GM12878 (cell line): ENCODE measurements around the gene CAMTA1. TPM values are rescaled to one million over a fixed set of nuclear protein-coding genes. Genes with fewer than 3 reads are reported as not detected.

Source experiments
- ATAC-seq: fragments of 200-7000 bp; cut with Tn5 transposase; 3 replicates; pipeline ENCODE4 v1.9.1; 2020; ENCODE audit warnings: mild to moderate bottlenecking, moderate library complexity
- BruUV-seq: library from RNA; stranded (reverse); fragments of 400-500 nt; replicated peaks from 2 replicates; lab custom pipeline; 2021; lab: Mats Ljungman, UMichigan
- CTCF ChIA-PET: fragments of 300-600 bp; sonication (Branson Sonifier 250); formaldehyde crosslinking; extraction: SDS; loops from one replicate; lab custom pipeline; 2021; ENCODE audit warnings: inconsistent platforms; lab: Yijun Ruan, JAX
- POLR2A ChIA-PET: fragments of 350-600 bp; formaldehyde crosslinking; extraction: SDS; loops from one replicate; lab custom pipeline; 2021; ENCODE audit warnings: inconsistent platforms; lab: Charles Lee
- RAD21 ChIA-PET: fragments of 300-600 bp; sonication (Branson Sonifier 250); formaldehyde crosslinking; loops from one replicate; lab custom pipeline; 2023; ENCODE audit warnings: antibody characterized with exemption; ENCODE audit not compliant: unreplicated experiment; lab: Charles Lee
- SMC1A ChIA-PET: fragments of 300-600 bp; sonication (Branson Sonifier 250); formaldehyde crosslinking; loops from one replicate; lab custom pipeline; 2023; ENCODE audit not compliant: unreplicated experiment, uncharacterized antibody; lab: Charles Lee
- DNase-seq: peaks from one replicate; pipeline ENCODE4 v3.0.0-alpha.2; 2011; ENCODE audit warnings: low read depth, low spot score
- FAIRE-seq: peaks from 3 replicates; lab custom pipeline; 2011; peaks lifted over from hg19 to GRCh38; lab: Jason Lieb, UNC
- H2AFZ ChIP-seq: 2 replicates; pipeline ENCODE4 v1.6.0; 2011; ENCODE audit warnings: low read depth, low read length, control low read depth; ENCODE audit not compliant: control insufficient read depth
- H3K27ac ChIP-seq: 2 replicates; pipeline ENCODE4 v1.5.1; 2011; ENCODE audit warnings: control low read depth; ENCODE audit not compliant: control insufficient read depth, insufficient read depth
- H3K27me3 ChIP-seq, 2 experiments: replicated peaks in 1 of 2; 2 replicates each; pipeline versions ENCODE4 v1.6.0 to v1.6.1; 2011; ENCODE audit warnings: low read length in 1 of 2; ENCODE audit not compliant: control insufficient read depth in 2 of 2, insufficient read depth in 2 of 2
- H3K36me3 ChIP-seq, 2 experiments: 2 replicates each; pipeline ENCODE4 v1.5.1; 2011; ENCODE audit warnings: low read length in 1 of 2; ENCODE audit not compliant: control insufficient read depth in 2 of 2, insufficient read depth in 2 of 2
- H3K4me1 ChIP-seq: 2 replicates; pipeline ENCODE4 v1.6.1; 2011; ENCODE audit warnings: mild to moderate bottlenecking, low read length, moderate library complexity, mixed read lengths; ENCODE audit not compliant: control insufficient read depth, insufficient read depth
- H3K4me2 ChIP-seq: 2 replicates; pipeline ENCODE4 v1.6.0; 2011; ENCODE audit warnings: control low read depth; ENCODE audit not compliant: control insufficient read depth, insufficient read depth
- H3K4me3 ChIP-seq: fragments of 200-600 bp; sonication (generic); 2 replicates; pipeline ENCODE4 v1.5.1; 2016
- H3K79me2 ChIP-seq: 2 replicates; pipeline ENCODE4 v1.6.0; 2011; ENCODE audit warnings: low read length; ENCODE audit not compliant: control insufficient read depth, insufficient read depth
- H3K9ac ChIP-seq: 2 replicates; pipeline ENCODE4 v1.8.0; 2011; ENCODE audit warnings: low read length, control low read depth, mixed read lengths; ENCODE audit not compliant: control insufficient read depth, insufficient read depth
- H3K9me3 ChIP-seq: replicated peaks from 3 replicates; pipeline ENCODE4 v1.5.1; 2011; ENCODE audit warnings: mild to moderate bottlenecking, low read length; ENCODE audit not compliant: control insufficient read depth, insufficient read depth
- H4K20me1 ChIP-seq: 2 replicates; pipeline ENCODE4 v1.6.0; 2011; ENCODE audit not compliant: control insufficient read depth, insufficient read depth
- CHD2 ChIP-seq: IDR thresholded peaks from 2 replicates; pipeline ENCODE4 v1.6.1; 2011; ENCODE audit warnings: low read depth, low read length, improper control_type of control experiment, borderline replicate concordance
- CREM ChIP-seq: IDR thresholded peaks from 2 replicates; pipeline ENCODE4 v1.6.1; 2014; ENCODE audit warnings: antibody characterized with exemption, low read depth
- E2F4 ChIP-seq: IDR thresholded peaks from 2 replicates; pipeline ENCODE4 v1.6.1; 2012; ENCODE audit warnings: low read depth, low read length, improper control_type of control experiment
- EP300 ChIP-seq, 2 experiments: fragments of 150-350 bp in 1 of 2; IDR thresholded peaks; 2 replicates each; pipeline ENCODE4 v1.6.1; 2011 to 2012; ENCODE audit warnings: low read depth in 2 of 2, low read length in 2 of 2, borderline replicate concordance in 1 of 2, improper control_type of control experiment in 1 of 2, inconsistent platforms in 1 of 2; ENCODE audit not compliant: control insufficient read depth in 1 of 2
- EZH2 ChIP-seq: IDR thresholded peaks from 2 replicates; pipeline ENCODE4 v1.6.1; 2012; ENCODE audit warnings: low read depth, mild to moderate bottlenecking, control low read depth, inconsistent platforms, low read length, borderline replicate concordance; ENCODE audit not compliant: control insufficient read depth
- FOS ChIP-seq: IDR thresholded peaks from 3 replicates; pipeline ENCODE4 v1.6.1; 2011; ENCODE audit warnings: borderline replicate concordance; ENCODE audit not compliant: insufficient read length; ENCODE audit errors: extremely low read depth
- KAT2A ChIP-seq: conservative IDR thresholded peaks from 2 replicates; pipeline ENCODE4 v1.6.1; 2011; ENCODE audit warnings: low read depth, low read length; ENCODE audit not compliant: control insufficient read depth
- LARP7 ChIP-seq: fragments of 450-650 bp; IDR thresholded peaks from 2 replicates; pipeline ENCODE4 v1.6.1; 2017; ENCODE audit warnings: mild to moderate bottlenecking
- NBN ChIP-seq: fragments of 450-650 bp; IDR thresholded peaks from 2 replicates; pipeline ENCODE4 v1.6.1; 2016
- NR2C1 ChIP-seq: fragments of 450-650 bp; IDR thresholded peaks from 2 replicates; pipeline ENCODE4 v1.6.1; 2017; ENCODE audit warnings: antibody characterized with exemption, mild to moderate bottlenecking, moderate library complexity
- PAX5 ChIP-seq: IDR thresholded peaks from 2 replicates; pipeline ENCODE4 v1.6.1; 2011; ENCODE audit warnings: low read depth, low read length, borderline replicate concordance
- RUNX3 ChIP-seq: IDR thresholded peaks from 2 replicates; pipeline ENCODE4 v1.6.1; 2012; ENCODE audit warnings: low read length, inconsistent platforms
- SMARCA5 ChIP-seq: fragments of 450-650 bp; IDR thresholded peaks from 2 replicates; pipeline ENCODE4 v1.6.1; 2017; ENCODE audit warnings: mild to moderate bottlenecking
- YBX1 ChIP-seq: fragments of 450-650 bp; IDR thresholded peaks from 2 replicates; pipeline ENCODE4 v1.6.1; 2016; ENCODE audit warnings: antibody characterized with exemption
- ZBED1 ChIP-seq: IDR thresholded peaks from 2 replicates; pipeline ENCODE4 v1.6.1; 2016; ENCODE audit warnings: borderline replicate concordance
- ZZZ3 ChIP-seq: IDR thresholded peaks from 2 replicates; pipeline ENCODE4 v1.6.1; 2011; ENCODE audit warnings: low read depth; ENCODE audit not compliant: control insufficient read depth, insufficient read length
- WGBS: methylation state at CpG from one replicate; pipeline ENCODE4 v1.1.6; 2016; ENCODE audit warnings: low lambda C conversion rate; ENCODE audit not compliant: insufficient replicate concordance, insufficient coverage; ENCODE audit errors: missing lambda C conversion rate; 5-methylcytosine and 5-hydroxymethylcytosine counted together
- in situ Hi-C: fragments of 300-500 bp; cut with MboI; formaldehyde crosslinking; loops from 9 replicates; pipeline ENCODE4 v1.14.3; 2018; ENCODE audit warnings: mixed read lengths
- intact Hi-C: fragments of 100-400 bp; cut with micrococcal nuclease; formaldehyde crosslinking; loops from one replicate; pipeline ENCODE4 v1.14.2; 2022; ENCODE audit not compliant: unreplicated experiment
- polyA plus RNA-seq, 11 experiments: library from polyadenylated mRNA; depleted of rRNA in 4 of 11; unstranded in 6 of 11; stranded (reverse) in 5 of 11; fragments of >200 nt; fragmentation: Nextera tagmentation in 4 of 11; fragmentation: Illumina TruSeq in 1 of 11; extraction: Ambion mirVana in 4 of 11; extraction: Trizol in 1 of 11; gene quantifications; 1 replicate in 1 of 11; 2 replicates in 10 of 11; pipeline versions ENCODE4 v1.2.1 to v1.2.3, GENCODE V29; 2011 to 2016; ENCODE audit warnings: inconsistent platforms in 2 of 11, missing spikeins in 2 of 11, low read depth in 1 of 11
- total RNA-seq, 4 experiments: library from RNA; depleted of rRNA in 3 of 4; stranded (reverse); fragments of >200 nt in 3 of 4; fragmentation: Illumina TruSeq in 1 of 4; extraction: Trizol in 1 of 4; gene quantifications; 2 replicates each; pipeline versions ENCODE4 v1.2.1 to v1.2.3, GENCODE V29; 2013 to 2021

The CAMTA1 gene
- total and polyA plus RNA-seq, 10 of the 15 experiments (the other 5 are each of a cell fraction or from before 2014, with no cell fraction given) = 37.7 to 148 (median 76.4) TPM

DNA sequence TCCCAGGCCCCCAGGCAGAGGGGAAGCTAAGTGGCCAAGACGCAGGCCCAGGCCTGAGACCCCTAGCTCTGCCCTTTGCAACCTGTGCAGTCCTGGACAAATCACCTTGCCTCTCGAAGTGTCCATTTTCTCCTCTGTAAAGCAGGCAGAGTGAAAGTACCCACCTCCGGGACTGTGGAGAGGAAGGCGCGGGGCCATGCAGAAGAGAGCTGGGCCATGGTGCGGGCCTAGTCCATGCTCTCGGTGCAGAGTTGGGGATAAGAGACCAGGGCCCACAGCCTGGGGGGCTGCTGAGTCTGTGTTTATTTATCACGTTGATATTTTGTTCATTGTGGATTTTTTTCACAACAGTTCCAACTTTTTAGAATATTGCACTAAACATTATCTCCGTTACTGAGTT is 825.7 kb downstream of the CAMTA1 start:
- no peak for ATAC-seq
- no peak for TF ChIP-seq CREM
- no peak for TF ChIP-seq ZZZ3
- no peak for TF ChIP-seq KAT2A
- no peak for TF ChIP-seq YBX1
- no peak for TF ChIP-seq CHD2
- intact Hi-C loops = no loop called here
- Histone ChIP-seq H3K27ac (no peak overlapping the region), H3K4me1 (no peaks in the 10 kb centered on the region), H3K79me2 (no peaks in the 10 kb centered on the region), H3K4me3 (no peak overlapping the region), H4K20me1 (no peaks in the 10 kb centered on the region), H3K9me3 (no peaks in the 10 kb centered on the region), H3K36me3 (no peaks in the 10 kb centered on the region), H3K4me2 (no peak overlapping the region), H3K9ac (no peak overlapping the region), H2AFZ (no peak overlapping the region), H3K27me3 (no peaks in the 10 kb centered on the region)
- CTCF ChIA-PET = no interaction called here
- BruUV-seq = no TSS peak
- no peak for FAIRE-seq
- POLR2A ChIA-PET = no interaction called here
- RAD21 ChIA-PET = no interaction called here
- in situ Hi-C loops = no loop called here
- SMC1A ChIA-PET = interaction anchor here (0.6 kb wide), 1 partner anchor 384 kb away, joined by 3 read pairs; no protein-coding TSS in a partner anchor
- 34% methylated on average over 9 of the region's 9 CpGs for WGBS
- DNase-seq = no peak

- DNase-seq (no peak), FAIRE-seq (no peak), ATAC-seq (no peak)
- in situ Hi-C loops (no loop called here), intact Hi-C loops (no loop called here)
- ChIA-PET CTCF (no interaction called here), SMC1A (interaction anchor here (0.6 kb wide), 1 partner anchor 385 kb away, joined by 3 read pairs; no protein-coding TSS in a partner anchor), POLR2A (no interaction called here), RAD21 (no interaction called here)
- no peak overlapping the region for H3K27ac ChIP-seq
- H3K27me3 ChIP-seq = no peaks in the 10 kb centered on the region
- H3K4me2 ChIP-seq = no peak overlapping the region
- no TSS peak for BruUV-seq
- H3K4me1 ChIP-seq = no peaks in the 10 kb centered on the region
- no peaks in the 10 kb centered on the region for H3K79me2 ChIP-seq
- no peak overlapping the region for H3K4me3 ChIP-seq
- H3K9ac ChIP-seq = no peak overlapping the region
- TF ChIP-seq NBN = no peak
- no peak for TF ChIP-seq LARP7
- TF ChIP-seq NR2C1 = no peak
- no peak for TF ChIP-seq RUNX3
- TF ChIP-seq E2F4 = no peak
- no peak for TF ChIP-seq EP300 (IDR thresholded peaks at IDR 0.05; ENCODE audit: borderline replicate concordance in 1 of 2, control insufficient read depth in 1 of 2, low read depth in 2 of 2, low read length in 2 of 2)
- TF ChIP-seq EZH2 = no peak
- no peak for TF ChIP-seq PAX5
- no peak for TF ChIP-seq SMARCA5
- no peak for TF ChIP-seq FOS
- no peak for TF ChIP-seq ZBED1
- no peak overlapping the region for H2AFZ ChIP-seq
- no peaks in the 10 kb centered on the region for H3K9me3 ChIP-seq
- WGBS = 1% methylated on average over 9 of the region's 9 CpGs
- no peaks in the 10 kb centered on the region for H4K20me1 ChIP-seq
- no peaks in the 10 kb centered on the region for H3K36me3 ChIP-seq
These were observed 826.3 kb downstream of the CAMTA1 start for GRCh38 chr1:7611421-7612010.
